ENCODE data around the gene MTO1. TPM values are rescaled to one million over a fixed set of nuclear protein-coding genes. Genes with fewer than 3 reads are reported as not detected.

MTO1 gene
- polyA plus RNA-seq, 3 donors, result 8.0 to 22.8 (median 14.4) TPM

GRCh38 chr6:73556836-73557235 is 95.3 kb downstream of the MTO1 start:
- Mint-ChIP-seq H3K27me3 (ENCODE audit: low read depth in 3 of 3) (peaks cover 0 to 3% (median 3%) of the 10 kb centered on the region in 3 donors), H3K9me3 (no peaks in the 10 kb centered on the region), H3K4me3 (no peak overlapping the region), H3K36me3 (no peaks in the 10 kb centered on the region), H3K4me1 (peaks cover 9% of the 10 kb centered on the region), H3K27ac (no peak overlapping the region)
- H3K4me2 ChIP-seq (replicated peaks; ENCODE audit: extremely low read depth, low read length, poor library complexity, severe bottlenecking), result no peak overlapping the region
- no peaks in the 10 kb centered on the region for H3K36me3 ChIP-seq (replicated peaks in 1 of 2; ENCODE audit: control insufficient read depth in 1 of 2, insufficient read depth in 2 of 2, low read length in 2 of 2)
- no peak overlapping the region for H2AFZ ChIP-seq (ENCODE audit: insufficient read depth, low read depth, low read length, poor library complexity, severe bottlenecking)
- no peaks in the 10 kb centered on the region for H3K9me3 ChIP-seq (replicated peaks in 1 of 2; ENCODE audit: control insufficient read depth in 1 of 2, insufficient read depth in 1 of 2, low read length in 2 of 2)
- H3K4me3 ChIP-seq (replicated peaks in 1 of 3; ENCODE audit: low read depth in 2 of 3, low read length in 3 of 3), result no peak overlapping the region
- no peaks in the 10 kb centered on the region for H3K27me3 ChIP-seq (ENCODE audit: control insufficient read depth in 2 of 2, insufficient read depth in 2 of 2, low read length in 2 of 2)
- no peaks in the 10 kb centered on the region for H3K79me2 ChIP-seq (ENCODE audit: insufficient read depth, low read length)
- no peak for TF ChIP-seq CTCF (IDR thresholded peaks at IDR 0.05)
- WGBS (ENCODE audit: insufficient coverage), result 80% methylated on average over 1 of the region's 1 CpG
- H4K20me1 ChIP-seq (ENCODE audit: insufficient read depth, low read length), result no peaks in the 10 kb centered on the region
- no peak overlapping the region for H3K27ac ChIP-seq (ENCODE audit: low read depth in 1 of 2, low read length in 2 of 2)
- intact Hi-C loops (cut with micrococcal nuclease), result no loop called here
- H3K4me1 ChIP-seq (ENCODE audit: control insufficient read depth in 1 of 2, insufficient read depth in 2 of 2, low read length in 2 of 2), result peaks cover 8 to 13% of the 10 kb centered on the region in 2 donors
- H3K9ac ChIP-seq (ENCODE audit: insufficient read depth, low read length, poor library complexity, severe bottlenecking), result no peak overlapping the region
- no peak for DNase-seq

Small RNA genes within 50 kb of the gene (small RNA-seq; reads per million reads assigned to genes)
- gene AL603910.2 (ENCODE audit: insufficient read length, low read depth), result not detected
- not detected for gene RN7SL827P (ENCODE audit: insufficient read length, low read depth)
- gene RNU6-975P (ENCODE audit: insufficient read length, low read depth), result not detected

Other genes starting within 250 kb of the MTO1 start
- gene KHDC1L, start 236.2 kb upstream of the MTO1 start, polyA plus RNA-seq, result not detected
- under 1 TPM in 1 of 3 donors, not detected in 2; 0.13 TPM for gene KHDC1, start 198.5 kb upstream of the MTO1 start, polyA plus RNA-seq
- gene DPPA5, start 107.5 kb upstream of the MTO1 start, polyA plus RNA-seq, result not detected
- gene KHDC3L, start 99.1 kb upstream of the MTO1 start, polyA plus RNA-seq, result not detected
- not detected for gene OOEP, start 91.8 kb upstream of the MTO1 start, polyA plus RNA-seq
- 1 to 10 TPM in 1 of 3 donors, under 1 TPM in 1, not detected in 1; 0.23 to 1.0 TPM for gene DDX43, start 66.9 kb upstream of the MTO1 start, polyA plus RNA-seq
- gene CGAS, start 9.4 kb upstream of the MTO1 start, polyA plus RNA-seq, result 10 to 100 TPM in 1 of 3 donors, 1 to 10 TPM in 2; 4.9 to 13.9 (median 6.7) TPM
- gene EEF1A1, start 59.3 kb downstream of the MTO1 start, polyA plus RNA-seq, result 1,000 to 10,000 TPM; 5,292 to 7,368 (median 5,586) TPM
- 10 to 100 TPM in 1 of 3 donors, 1 to 10 TPM in 2; 5.3 to 11.6 (median 9.4) TPM for gene SLC17A5, start 192.3 kb downstream of the MTO1 start, polyA plus RNA-seq
- under 1 TPM; 0.17 to 0.30 (median 0.20) TPM for gene CD109, start 234.5 kb downstream of the MTO1 start, polyA plus RNA-seq